Activated T-helper 1 cell treated with anti-CD3 and anti-CD28 coated beads, Interleukin-12 subunit alpha, Interleukin-12 subunit beta, Interleukin-2, Interleukin-4 antibody, amounts not matched to agents 30 ng/mL and 10 ng/mL and 1 ng/mL, durations not matched to agents 14 hours and 24 hours and 36 hours (primary cell): ENCODE data around the gene LDLRAD3. TPM values are rescaled to one million over a fixed set of nuclear protein-coding genes. Genes with fewer than 3 reads are reported as not detected.

ENCODE experiments used
- DNase-seq: peaks from one replicate; pipeline ENCODE4 v3.0.0; 2021; ENCODE audit warnings: low spot score
- H3K27ac Mint-ChIP-seq: one replicate; pipeline ENCODE4 v1.8.0; 2021; ENCODE audit warnings: mild to moderate bottlenecking, mixed read lengths
- H3K27me3 Mint-ChIP-seq: one replicate; pipeline ENCODE4 v1.8.0; 2022; ENCODE audit warnings: mild to moderate bottlenecking, moderate library complexity, mixed read lengths; ENCODE audit not compliant: insufficient read depth
- H3K36me3 Mint-ChIP-seq: one replicate; pipeline ENCODE4 v1.8.0; 2021; ENCODE audit warnings: low read depth, mixed read lengths
- H3K4me1 Mint-ChIP-seq: one replicate; pipeline ENCODE4 v1.8.0; 2021; ENCODE audit warnings: low read depth, mixed read lengths
- H3K4me3 Mint-ChIP-seq: one replicate; pipeline ENCODE4 v1.8.0; 2021; ENCODE audit warnings: mild to moderate bottlenecking, moderate library complexity, mixed read lengths
- H3K9me3 Mint-ChIP-seq: one replicate; pipeline ENCODE4 v1.8.0; 2021; ENCODE audit warnings: mixed read lengths
- intact Hi-C: fragments of 100-400 bp; cut with micrococcal nuclease; formaldehyde crosslinking; loops from one replicate; pipeline ENCODE4 v1.15.1; 2024
- total RNA-seq: library from RNA; stranded (reverse); gene quantifications from 2 replicates; pipeline ENCODE4 v1.2.3, GENCODE V29; 2022

Gene LDLRAD3
- total RNA-seq, 1 donor from 2014 or later = 0.57 TPM

DNA sequence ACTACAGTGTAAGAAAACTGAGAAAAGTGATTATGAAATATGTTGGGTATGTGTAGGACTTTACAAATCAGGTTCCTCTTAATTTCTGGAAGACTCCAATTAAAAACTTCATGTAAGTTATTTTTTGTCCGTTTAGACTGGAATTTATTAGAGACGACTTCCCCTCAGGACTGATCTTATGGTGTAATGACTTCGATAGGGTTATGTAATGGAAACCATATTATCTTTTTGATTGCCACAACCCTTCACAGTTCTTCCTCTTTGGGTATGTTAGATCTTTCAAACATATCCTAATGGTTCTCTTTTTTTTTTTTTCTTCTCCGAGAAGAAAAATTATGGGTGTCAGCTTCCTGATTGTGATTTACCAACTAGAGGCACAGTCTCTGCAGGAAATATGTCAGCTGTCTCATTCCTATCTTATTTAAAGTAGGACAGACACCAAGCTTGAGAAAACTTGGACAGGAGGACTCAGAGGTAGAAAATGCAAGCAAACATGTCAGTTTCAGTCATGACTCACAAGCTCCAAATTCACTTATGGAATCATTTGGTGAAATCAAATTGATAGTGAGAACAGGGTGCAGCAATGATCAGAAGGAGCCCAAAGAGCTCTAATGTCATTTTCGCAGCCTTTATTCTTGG is 11.1 kb upstream of the LDLRAD3 start:
- Mint-ChIP-seq H3K36me3 (no peaks in the 10 kb centered on the region), H3K27me3 (peaks cover 15% of the 10 kb centered on the region), H3K27ac (no peak overlapping the region), H3K4me3 (no peak overlapping the region), H3K9me3 (no peaks in the 10 kb centered on the region), H3K4me1 (peaks cover 4% of the 10 kb centered on the region)
- no peak for DNase-seq
- intact Hi-C loops = no loop called here

DNA sequence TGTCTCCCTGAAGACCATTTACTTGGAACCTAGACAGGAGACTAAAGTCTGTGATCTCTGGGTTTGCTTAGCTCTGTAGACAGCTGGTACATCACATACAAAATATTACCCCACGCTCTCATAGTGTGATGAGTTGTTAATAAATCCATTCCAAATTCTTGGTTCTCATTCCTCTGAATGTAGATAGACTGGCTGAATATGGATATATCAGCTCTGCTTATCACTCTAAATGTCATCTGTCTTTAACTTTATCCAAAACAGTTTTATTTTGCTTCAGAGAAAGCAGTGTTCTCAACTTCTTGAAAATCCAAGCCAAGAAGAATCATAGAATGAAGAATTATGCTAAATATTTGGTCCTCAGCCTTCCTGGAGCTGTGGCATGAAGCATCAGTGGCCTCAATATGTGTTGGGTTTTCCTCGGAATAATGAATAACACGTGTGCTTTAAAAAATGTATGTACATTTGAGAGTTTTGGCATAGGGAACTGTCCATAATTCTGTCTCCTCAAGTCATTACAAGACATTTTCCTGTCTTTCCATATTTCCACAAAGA is 10.5 kb upstream of the LDLRAD3 start:
- intact Hi-C loops = no loop called here
- Mint-ChIP-seq H3K4me1 (peaks cover 4% of the 10 kb centered on the region), H3K9me3 (no peaks in the 10 kb centered on the region), H3K27ac (no peak overlapping the region), H3K27me3 (peaks cover 15% of the 10 kb centered on the region), H3K4me3 (no peak overlapping the region), H3K36me3 (no peaks in the 10 kb centered on the region)
- DNase-seq = no peak

DNA sequence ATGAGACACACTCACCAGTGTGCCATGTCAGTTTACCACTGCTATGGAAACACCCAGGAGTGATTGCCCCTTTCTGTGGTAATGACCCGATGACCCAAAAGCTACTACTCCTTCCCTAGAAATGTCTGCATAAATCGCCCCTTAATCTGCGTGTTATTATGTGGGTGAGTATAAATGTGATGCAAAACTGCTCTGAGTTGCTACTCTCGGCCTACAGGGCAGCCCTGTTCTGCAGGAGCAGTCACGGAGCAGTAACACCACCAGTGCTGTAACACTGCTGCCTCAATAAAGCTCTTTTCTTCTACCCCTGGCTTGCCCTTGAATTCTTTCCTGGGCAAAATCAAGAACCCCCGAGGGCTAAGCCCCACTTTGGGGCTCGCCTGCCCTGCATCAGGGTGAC is 9.6 kb upstream of the LDLRAD3 start:
- Mint-ChIP-seq H3K4me3 (no peak overlapping the region), H3K27ac (no peak overlapping the region), H3K9me3 (no peaks in the 10 kb centered on the region), H3K27me3 (peaks cover 13% of the 10 kb centered on the region), H3K36me3 (no peaks in the 10 kb centered on the region), H3K4me1 (peaks cover 4% of the 10 kb centered on the region)
- intact Hi-C loops = no loop called here
- no peak for DNase-seq

DNA sequence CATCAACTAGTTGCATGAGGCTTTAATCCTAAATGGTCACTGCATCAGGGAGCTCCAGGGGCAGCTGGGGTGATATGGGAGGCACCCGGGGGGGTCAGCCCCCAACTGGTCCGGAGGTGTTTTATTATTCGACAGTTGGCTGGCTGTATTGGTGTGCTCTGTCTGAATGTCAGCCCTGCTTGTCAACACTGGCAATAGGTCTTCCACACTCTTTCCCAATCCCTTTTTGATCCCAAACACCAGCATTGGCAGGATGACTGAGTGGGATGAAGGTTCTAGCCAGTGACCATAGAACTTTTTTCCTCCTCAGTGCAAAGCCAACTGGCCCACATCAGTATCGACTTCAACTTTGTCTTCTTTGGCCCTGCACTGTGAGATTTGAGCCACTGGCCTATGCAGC is 8.9 kb upstream of the LDLRAD3 start:
- no peak for DNase-seq
- peaks cover 4% of the 10 kb centered on the region for H3K4me1 Mint-ChIP-seq
- no peak overlapping the region for H3K4me3 Mint-ChIP-seq
- intact Hi-C loops = no loop called here
- H3K9me3 Mint-ChIP-seq = no peaks in the 10 kb centered on the region
- H3K36me3 Mint-ChIP-seq = no peaks in the 10 kb centered on the region
- no peak overlapping the region for H3K27ac Mint-ChIP-seq
- H3K27me3 Mint-ChIP-seq = peaks cover 15% of the 10 kb centered on the region

DNA sequence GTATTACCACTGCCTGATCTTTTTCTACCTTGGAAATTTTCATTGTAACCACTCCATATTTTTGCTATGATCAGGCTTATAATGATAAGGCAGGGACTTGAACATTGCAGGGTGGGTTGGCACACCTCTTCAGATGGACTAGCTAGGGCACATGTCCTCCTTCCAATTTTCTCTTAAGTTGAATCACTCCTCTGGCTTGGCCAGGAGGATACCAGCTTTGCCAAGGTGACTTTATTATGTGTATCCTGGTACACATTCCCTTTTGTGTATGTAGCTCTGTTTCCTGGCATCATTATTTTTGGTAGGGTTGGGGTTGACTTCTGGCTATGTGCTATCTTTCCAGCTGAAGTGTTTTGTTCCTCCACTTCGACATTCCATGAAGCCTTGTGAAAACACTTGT is 8.5 kb upstream of the LDLRAD3 start:
- intact Hi-C loops = no loop called here
- H3K4me1 Mint-ChIP-seq = peaks cover 4% of the 10 kb centered on the region
- H3K4me3 Mint-ChIP-seq = no peak overlapping the region
- H3K27ac Mint-ChIP-seq = no peak overlapping the region
- no peaks in the 10 kb centered on the region for H3K36me3 Mint-ChIP-seq
- DNase-seq = no peak
- H3K9me3 Mint-ChIP-seq = no peaks in the 10 kb centered on the region
- H3K27me3 Mint-ChIP-seq = peaks cover 18% of the 10 kb centered on the region

DNA sequence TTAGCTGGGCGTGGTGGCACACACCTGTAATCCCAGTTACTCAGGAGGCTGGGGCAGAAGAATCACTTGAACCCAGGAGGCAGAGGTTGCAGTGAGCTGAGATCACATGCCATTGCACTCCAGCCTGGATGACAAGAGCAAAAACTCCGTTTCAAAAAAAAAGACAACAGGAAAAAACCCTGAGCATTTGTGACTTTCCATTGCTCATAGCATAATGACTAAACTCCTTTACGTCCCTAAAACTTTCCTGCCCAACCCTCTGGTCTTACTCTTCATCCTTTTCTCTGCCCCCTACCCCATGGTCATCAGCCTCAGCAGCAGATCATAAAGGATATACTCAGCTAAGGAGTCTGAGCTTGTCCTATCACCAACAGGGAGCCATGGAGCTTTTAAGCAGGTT is 6.8 kb upstream of the LDLRAD3 start:
- H3K27me3 Mint-ChIP-seq = peaks cover 20% of the 10 kb centered on the region
- intact Hi-C loops = no loop called here
- no peak overlapping the region for H3K27ac Mint-ChIP-seq
- H3K9me3 Mint-ChIP-seq = no peaks in the 10 kb centered on the region
- DNase-seq = no peak
- H3K4me1 Mint-ChIP-seq = peaks cover 4% of the 10 kb centered on the region
- no peak overlapping the region for H3K4me3 Mint-ChIP-seq
- H3K36me3 Mint-ChIP-seq = no peaks in the 10 kb centered on the region

DNA sequence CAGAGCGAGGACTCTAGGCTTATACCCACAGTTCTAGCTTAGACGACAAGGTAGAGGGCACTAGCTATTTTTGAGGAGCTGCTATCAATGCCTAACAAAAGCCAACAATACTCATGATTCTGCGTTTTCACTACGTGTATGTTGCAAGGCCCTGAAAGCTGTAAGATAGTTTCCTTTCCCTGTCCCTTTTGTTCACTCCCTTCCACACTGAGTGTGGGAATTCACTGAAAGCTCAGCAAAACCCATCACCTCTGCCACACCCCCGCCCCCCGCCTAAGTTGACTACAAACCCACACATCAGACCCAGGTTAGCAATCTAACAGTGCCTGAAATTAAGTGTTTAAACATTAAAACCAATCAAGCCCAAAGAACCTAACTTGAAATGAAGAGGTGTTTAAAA is 6.2 kb upstream of the LDLRAD3 start:
- intact Hi-C loops = no loop called here
- H3K9me3 Mint-ChIP-seq = no peaks in the 10 kb centered on the region
- peaks cover 26% of the 10 kb centered on the region for H3K27me3 Mint-ChIP-seq
- H3K4me1 Mint-ChIP-seq = peaks cover 3% of the 10 kb centered on the region
- DNase-seq = no peak
- no peak overlapping the region for H3K27ac Mint-ChIP-seq
- no peak overlapping the region for H3K4me3 Mint-ChIP-seq
- H3K36me3 Mint-ChIP-seq = no peaks in the 10 kb centered on the region

DNA sequence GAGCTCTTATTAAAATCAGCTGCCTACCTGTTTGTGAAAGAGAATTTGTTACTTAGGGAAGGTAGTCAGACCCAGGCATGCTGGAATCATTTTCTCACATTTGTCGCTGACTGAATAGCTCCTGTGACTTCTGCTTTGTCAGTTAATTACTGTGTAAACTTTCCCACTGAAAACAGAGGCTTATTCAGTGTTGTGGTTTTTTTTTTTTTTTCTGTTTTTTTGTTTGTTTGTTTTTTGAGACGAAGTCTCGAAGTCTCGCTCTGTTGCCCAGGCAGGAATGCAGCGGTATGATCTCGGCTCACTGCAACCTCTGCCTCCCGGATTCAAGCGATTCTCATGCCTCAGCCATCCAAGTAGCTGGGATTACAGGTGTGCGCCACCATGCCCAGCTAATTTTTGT is 5.6 kb upstream of the LDLRAD3 start:
- no peak for DNase-seq
- intact Hi-C loops = no loop called here
- no peaks in the 10 kb centered on the region for H3K36me3 Mint-ChIP-seq
- H3K4me1 Mint-ChIP-seq = peaks cover under 1% of the 10 kb centered on the region
- H3K4me3 Mint-ChIP-seq = no peak overlapping the region
- H3K27me3 Mint-ChIP-seq = peaks cover 28% of the 10 kb centered on the region
- H3K27ac Mint-ChIP-seq = no peak overlapping the region
- H3K9me3 Mint-ChIP-seq = no peaks in the 10 kb centered on the region

DNA sequence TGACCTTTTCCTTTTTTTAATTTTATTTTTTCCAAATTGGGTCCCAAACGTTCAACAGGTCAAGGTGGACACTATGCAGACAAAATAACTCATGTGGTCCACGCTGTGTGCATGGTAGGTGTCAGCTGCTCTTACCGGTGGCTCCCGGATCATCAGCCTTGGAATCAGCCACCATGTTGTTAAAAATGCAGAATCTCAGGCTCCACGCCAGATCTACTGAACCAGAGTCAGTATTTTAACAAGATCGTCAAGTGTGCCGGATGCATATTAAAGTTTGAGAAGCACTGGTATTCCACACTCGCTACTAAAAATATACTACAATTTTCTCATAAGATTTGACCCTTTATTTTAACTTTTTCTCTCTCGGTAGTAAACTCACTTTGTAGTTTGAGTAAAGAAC is 553 bp upstream of the LDLRAD3 start:
- Mint-ChIP-seq H3K9me3 (no peaks in the 10 kb centered on the region), H3K36me3 (no peaks in the 10 kb centered on the region), H3K4me3 (peak overlapping the region; percentile 73), H3K4me1 (peaks cover 6% of the 10 kb centered on the region), H3K27ac (no peak overlapping the region), H3K27me3 (peaks cover 43% of the 10 kb centered on the region)
- no peak for DNase-seq
- intact Hi-C loops = loop anchor here (5.0 kb wide), 1 partner anchor 326 kb away; the partner anchor contains the start of gene FJX1

DNA sequence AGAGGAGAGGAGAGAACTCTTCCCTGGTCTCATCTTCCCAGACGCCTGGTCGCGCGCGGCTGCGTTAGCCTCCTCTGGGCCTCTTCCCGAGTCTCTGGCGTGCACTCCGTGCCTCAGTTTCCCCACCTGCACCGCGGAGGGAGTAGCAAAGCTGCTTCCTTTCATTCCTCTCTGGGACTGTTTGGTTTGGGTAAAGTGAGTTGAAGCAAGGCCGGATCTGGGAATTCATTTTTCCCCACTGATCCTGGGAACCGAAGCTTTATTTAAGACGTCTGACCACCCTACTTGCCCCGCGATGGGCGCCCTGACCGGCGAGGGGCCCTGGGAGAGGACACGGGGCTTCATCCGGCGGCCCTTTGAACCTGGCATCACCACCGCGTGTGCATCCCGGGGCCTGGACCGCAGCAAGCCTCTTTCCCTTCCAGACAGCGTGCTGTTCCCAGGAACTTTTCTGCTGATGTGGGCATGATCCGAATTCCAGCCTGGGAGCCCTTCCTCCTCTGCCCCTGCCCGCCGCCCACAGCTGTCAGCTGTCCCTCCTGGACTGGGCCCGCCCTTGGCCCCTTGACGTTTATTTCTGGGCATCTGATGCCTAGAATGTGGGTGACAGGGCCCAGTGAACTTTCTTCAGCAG is 758 bp downstream of the LDLRAD3 start:
- Mint-ChIP-seq H3K36me3 (no peaks in the 10 kb centered on the region), H3K27ac (no peak overlapping the region), H3K27me3 (peaks cover 38% of the 10 kb centered on the region), H3K4me1 (peaks cover 6% of the 10 kb centered on the region), H3K4me3 (peak overlapping the region; percentile 76), H3K9me3 (no peaks in the 10 kb centered on the region)
- no peak for DNase-seq
- intact Hi-C loops = loop anchor here (5.0 kb wide), 1 partner anchor 327 kb away; the partner anchor contains the start of gene FJX1

DNA sequence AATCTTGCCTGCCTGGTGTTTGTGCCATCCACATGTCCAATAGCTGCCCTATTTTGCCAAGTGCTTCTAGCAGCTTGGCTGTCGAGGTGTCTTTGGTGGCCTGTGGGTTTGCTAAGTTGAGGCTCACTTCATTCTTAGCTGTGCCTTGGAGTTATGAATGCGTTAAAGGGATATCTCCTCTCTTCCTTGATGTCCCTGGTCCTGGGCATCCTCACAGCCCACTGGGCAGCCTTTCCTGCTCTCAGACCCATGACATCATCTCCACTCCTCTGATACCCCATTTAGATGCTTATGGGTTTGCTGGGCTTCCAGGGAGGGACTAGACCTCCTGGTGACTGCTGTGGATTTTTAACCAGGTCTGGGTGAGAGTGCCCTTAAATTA is 1.3 kb downstream of the LDLRAD3 start:
- peaks cover 37% of the 10 kb centered on the region for H3K27me3 Mint-ChIP-seq
- no peaks in the 10 kb centered on the region for H3K9me3 Mint-ChIP-seq
- peak overlapping the region; percentile 76 for H3K4me3 Mint-ChIP-seq
- intact Hi-C loops = no loop called here
- DNase-seq = no peak
- H3K36me3 Mint-ChIP-seq = no peaks in the 10 kb centered on the region
- H3K27ac Mint-ChIP-seq = no peak overlapping the region
- peaks cover 6% of the 10 kb centered on the region for H3K4me1 Mint-ChIP-seq

DNA sequence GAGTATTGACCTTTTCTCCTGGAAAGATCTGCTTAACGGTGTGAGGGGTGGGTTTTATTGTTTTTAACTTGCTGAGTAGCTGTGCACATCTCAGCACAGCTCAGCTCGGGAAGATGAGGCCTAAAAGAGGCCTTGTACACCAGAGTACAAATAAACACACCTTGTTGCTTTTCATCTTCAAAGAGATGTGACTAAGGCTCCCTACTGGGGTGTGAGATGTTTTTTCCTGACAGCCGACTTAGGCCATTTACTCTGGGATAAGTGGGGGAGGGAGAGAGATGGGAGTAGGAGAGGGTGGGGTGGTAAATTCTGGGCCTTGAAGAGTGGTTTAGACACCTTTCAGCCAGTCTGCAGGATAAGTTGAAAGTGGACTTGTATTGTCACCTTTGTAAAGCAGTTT is 2.9 kb downstream of the LDLRAD3 start:
- no peak overlapping the region for H3K4me3 Mint-ChIP-seq
- intact Hi-C loops = no loop called here
- no peak for DNase-seq
- no peaks in the 10 kb centered on the region for H3K36me3 Mint-ChIP-seq
- no peaks in the 10 kb centered on the region for H3K9me3 Mint-ChIP-seq
- H3K4me1 Mint-ChIP-seq = peaks cover 6% of the 10 kb centered on the region
- peaks cover 32% of the 10 kb centered on the region for H3K27me3 Mint-ChIP-seq
- H3K27ac Mint-ChIP-seq = no peak overlapping the region

DNA sequence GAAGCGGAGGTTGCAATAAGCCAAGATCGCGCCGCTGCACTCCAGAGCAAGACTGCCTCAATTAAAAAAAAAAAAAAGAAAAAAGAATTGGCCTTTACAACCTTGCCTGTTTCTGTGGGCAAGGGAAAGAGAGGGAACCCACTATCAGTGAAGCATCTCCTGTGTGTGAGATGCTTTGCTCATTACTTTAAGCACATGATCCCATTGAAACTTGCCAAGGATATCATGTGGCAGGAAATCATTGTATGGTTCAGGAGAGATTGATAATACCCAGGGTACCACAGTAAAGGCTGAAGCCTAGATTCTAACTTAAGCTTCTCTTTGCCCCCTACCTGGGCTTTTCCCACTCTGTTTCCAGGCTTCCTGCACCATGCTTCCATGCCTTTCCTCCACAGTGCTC is 3.6 kb downstream of the LDLRAD3 start:
- intact Hi-C loops = no loop called here
- peaks cover 29% of the 10 kb centered on the region for H3K27me3 Mint-ChIP-seq
- peaks cover 6% of the 10 kb centered on the region for H3K4me1 Mint-ChIP-seq
- H3K4me3 Mint-ChIP-seq = no peak overlapping the region
- H3K9me3 Mint-ChIP-seq = no peaks in the 10 kb centered on the region
- no peak overlapping the region for H3K27ac Mint-ChIP-seq
- no peaks in the 10 kb centered on the region for H3K36me3 Mint-ChIP-seq
- DNase-seq = no peak
